Lung (tissue), 12 donors: Measurements from ENCODE around the gene TDRD12. TPM values are rescaled to one million over a fixed set of nuclear protein-coding genes. Genes with fewer than 3 reads are reported as not detected.

Source experiments
- ATAC-seq: fragments of 200-7000 bp; cut with Tn5 transposase; one replicate; pipeline ENCODE4 v1.9.1; 2020; ENCODE audit warnings: moderate number of reproducible peaks; ENCODE audit not compliant: insufficient read depth, low FRiP score
- DNase-seq, 3 donors: peaks; one replicate each; pipeline ENCODE4 v3.0.0-alpha.2; 2013 to 2017
- H3K27ac ChIP-seq, 2 donors: one replicate each; pipeline ENCODE4 v1.5.1; 2013; ENCODE audit warnings: mild to moderate bottlenecking in 2 of 2, moderate library complexity in 2 of 2, control low read depth in 1 of 2, inconsistent platforms in 1 of 2, low read depth in 1 of 2, low read length in 1 of 2
- H3K27me3 ChIP-seq, 3 donors: one replicate each; pipeline ENCODE4 v1.5.1; 2013; ENCODE audit warnings: low read length in 2 of 3; ENCODE audit not compliant: control insufficient read depth in 3 of 3, insufficient read depth in 3 of 3
- H3K36me3 ChIP-seq, 4 donors: one replicate each; pipeline ENCODE4 v1.5.1; 2013; ENCODE audit warnings: low read length in 4 of 4, mild to moderate bottlenecking in 1 of 4, moderate library complexity in 1 of 4; ENCODE audit not compliant: control insufficient read depth in 4 of 4, insufficient read depth in 4 of 4
- H3K4me1 ChIP-seq, 5 donors: one replicate each; pipeline ENCODE4 v1.5.1; 2013; ENCODE audit warnings: low read length in 5 of 5, mild to moderate bottlenecking in 2 of 5, moderate library complexity in 1 of 5; ENCODE audit not compliant: control insufficient read depth in 5 of 5, insufficient read depth in 5 of 5
- H3K4me3 ChIP-seq: one replicate; pipeline ENCODE4 v1.5.1; 2013; ENCODE audit warnings: mild to moderate bottlenecking, control low read depth, moderate library complexity
- H3K9ac ChIP-seq, 2 donors: one replicate each; pipeline ENCODE4 v1.5.1; 2013; ENCODE audit warnings: low read length in 2 of 2, control low read depth in 1 of 2; ENCODE audit not compliant: insufficient read depth in 1 of 2
- H3K9me3 ChIP-seq, 4 donors: one replicate each; pipeline ENCODE4 v1.5.1; 2013; ENCODE audit warnings: low read length in 3 of 4, mild to moderate bottlenecking in 1 of 4, moderate library complexity in 1 of 4; ENCODE audit not compliant: control insufficient read depth in 4 of 4, insufficient read depth in 3 of 4
- CTCF ChIP-seq: IDR thresholded peaks from 2 replicates; pipeline ENCODE4 v1.5.1; 2012; ENCODE audit warnings: mild to moderate bottlenecking; ENCODE audit errors: control extremely low read depth, extremely low read depth
- WGBS, 2 donors: extraction: QIAGEN DNeasy Blood & Tissue Kit; methylation state at CpG; one replicate each; pipeline ENCODE4 v1.1.7; 2013; 5-methylcytosine and 5-hydroxymethylcytosine counted together
- polyA plus RNA-seq, 2 donors: library from polyadenylated mRNA; stranded (reverse); fragments of 200-250 nt; gene quantifications; one replicate each; pipeline ENCODE4 v1.2.1, GENCODE V29; 2013
- total RNA-seq, 2 donors: library from RNA; depleted of rRNA in 1 of 2; stranded (reverse); fragments of >200 nt in 1 of 2; gene quantifications; one replicate each; pipeline ENCODE4 v1.2.1, GENCODE V29; 2014 to 2021
- donor health status: control.
- donor health status: control.
- donor health status: Bipolar disorder and iron deficiency.
- donor health status: healthy.
- donor health status: DM: yes; HTN: yes; CAD: no.

Gene TDRD12
- total and polyA plus RNA-seq, 4 donors, result 0.08 to 0.14 (median 0.10) TPM

- peak within 1 kb of the TSS; percentile 25 to 49 for H3K9ac ChIP-seq
- no peak for TF ChIP-seq CTCF
- ATAC-seq (peak; percentile 79), DNase-seq (peak; percentile 53 to 66 (median 58))
- H3K4me1 ChIP-seq, result peaks cover 0 to 22% (median 0%) of the 10 kb centered on the region in 5 donors
- 3 to 4% methylated on average over 51 to 53 of the region's 53 CpGs for WGBS, 2 donors
- H3K36me3 ChIP-seq, result no peaks in the 10 kb centered on the region
- peak within 1 kb of the TSS; percentile 63 for H3K4me3 ChIP-seq
- peaks cover 0 to 27% (median 14%) of the 10 kb centered on the region in 3 donors for H3K27me3 ChIP-seq
- peaks cover 0 to 2% (median 0%) of the 10 kb centered on the region in 4 donors for H3K9me3 ChIP-seq
- H3K27ac ChIP-seq, result peak within 1 kb of the TSS; percentile 83
Measured at GRCh38 chr19:32675720-32676185, 43.8 kb upstream of the TDRD12 start, which contains the start of gene RGS9BP. Gene RGS9BP, plus strand, starts transcription at chr19:32675848. Its CDS starts 416 bp downstream, at chr19:32676264.

- DNase-seq, result peak in 2 of 3 donors; percentile 21 to 22
- Histone ChIP-seq H3K36me3 (no peaks in the 10 kb centered on the region), H3K27me3 (peaks cover 0 to 27% (median 14%) of the 10 kb centered on the region in 3 donors), H3K4me1 (peaks cover 0 to 22% (median 0%) of the 10 kb centered on the region in 5 donors), H3K4me3 (peak overlapping the region; percentile 46), H3K9ac (no peak overlapping the region), H3K9me3 (peaks cover 0 to 2% (median 0%) of the 10 kb centered on the region in 4 donors), H3K27ac (peak overlapping the region in 1 of 2 donors; percentile 18)
- WGBS, 2 donors, result 2 to 4% methylated on average over 73 to 93 of the region's 93 CpGs
- no peak for TF ChIP-seq CTCF
- ATAC-seq, result no peak
Measured at GRCh38 chr19:32676186-32676894, 43.2 kb upstream of the TDRD12 start.

GRCh38 chr19:32676895-32677359 is 42.6 kb upstream of the TDRD12 start:
- H3K9ac ChIP-seq, result no peak overlapping the region
- no peak overlapping the region for H3K27ac ChIP-seq
- TF ChIP-seq CTCF, result no peak
- WGBS, 2 donors, result 16 to 19% methylated on average over 32 to 33 of the region's 33 CpGs
- H3K36me3 ChIP-seq, result no peaks in the 10 kb centered on the region
- DNase-seq (no peak), ATAC-seq (no peak)
- peaks cover 0 to 22% (median 0%) of the 10 kb centered on the region in 5 donors for H3K4me1 ChIP-seq
- peaks cover 0 to 27% (median 14%) of the 10 kb centered on the region in 3 donors for H3K27me3 ChIP-seq
- peaks cover 0 to 2% (median 0%) of the 10 kb centered on the region in 4 donors for H3K9me3 ChIP-seq
- no peak overlapping the region for H3K4me3 ChIP-seq
